ENCODE measurements around the gene DYRK1B. TPM values are rescaled to one million over a fixed set of nuclear protein-coding genes. Genes with fewer than 3 reads are reported as not detected.

DYRK1B gene
- total RNA-seq, 1 donor from 2014 or later: 15.5 TPM

- no peak for DNase-seq (ENCODE audit: low read depth)
These were observed 40.4 kb upstream of the DYRK1B start for GRCh38 chr19:39874404-39874803.

GRCh38 chr19:39873385-39873784 lies 39.4 kb upstream of the DYRK1B start:
- no peak for DNase-seq (ENCODE audit: low read depth)
- no peak for TF ChIP-seq CTCF (conservative IDR thresholded peaks at IDR 0.05; ENCODE audit: low read depth, low read length)
- H3K4me3 ChIP-seq (ENCODE audit: low read depth, low read length): no peak overlapping the region

More at GRCh38 chr19:39874404-39874803, 40.4 kb upstream of the DYRK1B start:
- TF ChIP-seq CTCF (conservative IDR thresholded peaks at IDR 0.05; ENCODE audit: low read depth, low read length): no peak
- H3K4me3 ChIP-seq (ENCODE audit: low read depth, low read length): no peak overlapping the region

GRCh38 chr19:39871886-39872866 lies 38.2 kb upstream of the DYRK1B start:
- no peak for TF ChIP-seq CTCF (conservative IDR thresholded peaks at IDR 0.05; ENCODE audit: low read depth, low read length)
- DNase-seq (ENCODE audit: low read depth): no peak
- H3K4me3 ChIP-seq (ENCODE audit: low read depth, low read length): no peak overlapping the region

GRCh38 chr19:39871362-39871761 lies 37.4 kb upstream of the DYRK1B start:
- TF ChIP-seq CTCF (conservative IDR thresholded peaks at IDR 0.05; ENCODE audit: low read depth, low read length): no peak
- no peak for DNase-seq (ENCODE audit: low read depth)
- H3K4me3 ChIP-seq (ENCODE audit: low read depth, low read length): no peak overlapping the region

GRCh38 chr19:39870171-39870971 lies 36.4 kb upstream of the DYRK1B start:
- no peak overlapping the region for H3K4me3 ChIP-seq (ENCODE audit: low read depth, low read length)
- DNase-seq (ENCODE audit: low read depth): no peak
- TF ChIP-seq CTCF (conservative IDR thresholded peaks at IDR 0.05; ENCODE audit: low read depth, low read length): no peak

GRCh38 chr19:39867952-39868351 lies 34.0 kb upstream of the DYRK1B start:
- DNase-seq (ENCODE audit: low read depth): no peak
- H3K4me3 ChIP-seq (ENCODE audit: low read depth, low read length): no peak overlapping the region
- TF ChIP-seq CTCF (conservative IDR thresholded peaks at IDR 0.05; ENCODE audit: low read depth, low read length): no peak
